ENCODE results near the gene SLC36A1.

DNA sequence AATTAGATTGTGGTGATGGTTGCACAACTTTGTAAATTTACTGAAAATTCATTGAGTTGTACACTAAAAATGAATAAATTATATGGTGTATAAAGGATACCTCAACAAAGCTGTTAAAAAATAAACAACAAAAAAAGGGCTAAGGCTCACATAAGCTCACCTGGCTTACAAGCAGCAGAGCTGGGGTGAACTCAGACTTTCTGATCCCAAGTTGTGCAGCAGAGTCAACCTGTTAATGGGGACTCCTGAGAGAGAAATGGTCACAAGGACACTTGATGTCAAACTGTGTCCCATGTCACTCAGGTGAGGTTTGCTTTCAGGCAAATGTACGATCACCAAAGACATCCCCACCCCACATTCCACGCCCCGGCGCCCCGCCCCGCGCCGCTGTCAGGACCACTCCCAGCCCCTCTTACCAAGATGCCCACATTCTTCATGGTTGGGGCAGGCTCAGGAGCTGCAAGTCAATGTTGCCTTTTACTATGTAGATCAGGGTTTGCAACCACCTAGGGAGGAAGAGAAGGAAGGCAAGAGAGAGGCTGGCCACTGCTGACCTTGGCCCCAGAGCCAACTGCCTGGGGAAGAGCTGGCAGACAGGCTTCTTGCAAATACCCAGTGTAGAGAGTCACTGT lies 22.4 kb upstream of the SLC36A1 start:
- TF ChIP-seq ARNT (IDR thresholded peaks at IDR 0.05), result no peak
- TF ChIP-seq, protein P1, sequence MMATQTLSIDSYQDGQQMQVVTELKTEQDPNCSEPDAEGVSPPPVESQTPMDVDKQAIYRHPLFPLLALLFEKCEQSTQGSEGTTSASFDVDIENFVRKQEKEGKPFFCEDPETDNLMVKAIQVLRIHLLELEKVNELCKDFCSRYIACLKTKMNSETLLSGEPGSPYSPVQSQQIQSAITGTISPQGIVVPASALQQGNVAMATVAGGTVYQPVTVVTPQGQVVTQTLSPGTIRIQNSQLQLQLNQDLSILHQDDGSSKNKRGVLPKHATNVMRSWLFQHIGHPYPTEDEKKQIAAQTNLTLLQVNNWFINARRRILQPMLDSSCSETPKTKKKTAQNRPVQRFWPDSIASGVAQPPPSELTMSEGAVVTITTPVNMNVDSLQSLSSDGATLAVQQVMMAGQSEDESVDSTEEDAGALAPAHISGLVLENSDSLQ (IDR thresholded peaks at IDR 0.05), result no peak

Measured in HEK293T (cell line).